ENCODE measurements around the gene GABRD. TPM values are rescaled to one million over a fixed set of nuclear protein-coding genes. Genes with fewer than 3 reads are reported as not detected.
A peak's percentile ranks its signal among the peaks of the same experiment; 100 is the strongest.

Gene GABRD
- total RNA-seq, 2 donors from 2014 or later = not detected

GRCh38 chr1:2041887-2042286, 22.7 kb downstream of the GABRD start:
- DNase-seq = no peak
- Mint-ChIP-seq H3K27ac (no peak overlapping the region), H3K4me1 (no peaks in the 10 kb centered on the region), H3K4me3 (no peak overlapping the region), H3K27me3 (ENCODE audit: insufficient read depth) (peaks cover 7% of the 10 kb centered on the region), H3K36me3 (ENCODE audit: low read depth) (no peaks in the 10 kb centered on the region), H3K9me3 (no peaks in the 10 kb centered on the region)
- Histone ChIP-seq H3K27ac (ENCODE audit: low read depth, low read length) (no peak overlapping the region), H3K4me1 (ENCODE audit: control insufficient read depth, insufficient read depth, low read length) (no peaks in the 10 kb centered on the region), H3K36me3 (ENCODE audit: control insufficient read depth, insufficient read depth, low read length) (no peaks in the 10 kb centered on the region), H3K27me3 (ENCODE audit: control insufficient read depth, insufficient read depth, low read length, poor library complexity, severe bottlenecking) (peaks cover 6% of the 10 kb centered on the region), H3K9ac (ENCODE audit: extremely low read depth, low read length, poor library complexity, severe bottlenecking) (no peak overlapping the region), H3K4me3 (ENCODE audit: low read length) (no peak overlapping the region), H3K9me3 (ENCODE audit: control insufficient read depth, low read length) (no peaks in the 10 kb centered on the region)
- 88% methylated on average over 4 of the region's 4 CpGs; no CpG with 5 or more reads in 1 of the 2 experiments for WGBS, 2 experiments (ENCODE audit: insufficient coverage in 1 of 2, insufficient read length in 1 of 2)
- no peak for TF ChIP-seq CTCF (conservative IDR thresholded peaks at IDR 0.05)

- 90 to 92% methylated on average over 15 to 41 of the region's 41 CpGs for WGBS, 2 experiments (ENCODE audit: insufficient coverage in 1 of 2, insufficient read length in 1 of 2)
- Mint-ChIP-seq H3K4me1 (no peaks in the 10 kb centered on the region), H3K27ac (no peak overlapping the region), H3K4me3 (no peak overlapping the region), H3K36me3 (ENCODE audit: low read depth) (no peaks in the 10 kb centered on the region), H3K9me3 (no peaks in the 10 kb centered on the region), H3K27me3 (ENCODE audit: insufficient read depth) (peaks cover 7% of the 10 kb centered on the region)
- peak; percentile 33 for TF ChIP-seq CTCF (conservative IDR thresholded peaks at IDR 0.05)
- Histone ChIP-seq H3K4me1 (ENCODE audit: control insufficient read depth, insufficient read depth, low read length) (no peaks in the 10 kb centered on the region), H3K9ac (ENCODE audit: extremely low read depth, low read length, poor library complexity, severe bottlenecking) (no peak overlapping the region), H3K27ac (ENCODE audit: low read depth, low read length) (no peak overlapping the region), H3K36me3 (ENCODE audit: control insufficient read depth, insufficient read depth, low read length) (no peaks in the 10 kb centered on the region), H3K27me3 (ENCODE audit: control insufficient read depth, insufficient read depth, low read length, poor library complexity, severe bottlenecking) (peaks cover 6% of the 10 kb centered on the region), H3K9me3 (ENCODE audit: control insufficient read depth, low read length) (no peaks in the 10 kb centered on the region), H3K4me3 (ENCODE audit: low read length) (no peak overlapping the region)
- no peak for DNase-seq
Measured at GRCh38 chr1:2042830-2043773, 24.0 kb downstream of the GABRD start.

GRCh38 chr1:2043886-2044285, 24.7 kb downstream of the GABRD start:
- Mint-ChIP-seq H3K27ac (no peak overlapping the region), H3K27me3 (ENCODE audit: insufficient read depth) (peaks cover 7% of the 10 kb centered on the region), H3K36me3 (ENCODE audit: low read depth) (no peaks in the 10 kb centered on the region), H3K4me3 (peak overlapping the region; percentile 20), H3K4me1 (no peaks in the 10 kb centered on the region), H3K9me3 (no peaks in the 10 kb centered on the region)
- no peaks in the 10 kb centered on the region for H3K4me1 ChIP-seq (ENCODE audit: control insufficient read depth, insufficient read depth, low read length)
- no peak overlapping the region for H3K9ac ChIP-seq (ENCODE audit: extremely low read depth, low read length, poor library complexity, severe bottlenecking)
- H3K9me3 ChIP-seq (ENCODE audit: control insufficient read depth, low read length) = no peaks in the 10 kb centered on the region
- no peak overlapping the region for H3K27ac ChIP-seq (ENCODE audit: low read depth, low read length)
- H3K27me3 ChIP-seq (ENCODE audit: control insufficient read depth, insufficient read depth, low read length, poor library complexity, severe bottlenecking) = peaks cover 11% of the 10 kb centered on the region
- DNase-seq = no peak
- no peak overlapping the region for H3K4me3 ChIP-seq (ENCODE audit: low read length)
- no peaks in the 10 kb centered on the region for H3K36me3 ChIP-seq (ENCODE audit: control insufficient read depth, insufficient read depth, low read length)
- TF ChIP-seq CTCF (conservative IDR thresholded peaks at IDR 0.05) = no peak
- 80 to 93% methylated on average over 1 to 4 of the region's 4 CpGs for WGBS, 2 experiments (ENCODE audit: insufficient coverage in 1 of 2, insufficient read length in 1 of 2)

Data from endodermal cell (in vitro differentiated cells).